Measurements from ENCODE around the gene SLCO4A1. TPM values are rescaled to one million over a fixed set of nuclear protein-coding genes. Genes with fewer than 3 reads are reported as not detected.

SLCO4A1 gene
- total RNA-seq, 1 experiment from 2014 or later, result 48.8 TPM

DNA sequence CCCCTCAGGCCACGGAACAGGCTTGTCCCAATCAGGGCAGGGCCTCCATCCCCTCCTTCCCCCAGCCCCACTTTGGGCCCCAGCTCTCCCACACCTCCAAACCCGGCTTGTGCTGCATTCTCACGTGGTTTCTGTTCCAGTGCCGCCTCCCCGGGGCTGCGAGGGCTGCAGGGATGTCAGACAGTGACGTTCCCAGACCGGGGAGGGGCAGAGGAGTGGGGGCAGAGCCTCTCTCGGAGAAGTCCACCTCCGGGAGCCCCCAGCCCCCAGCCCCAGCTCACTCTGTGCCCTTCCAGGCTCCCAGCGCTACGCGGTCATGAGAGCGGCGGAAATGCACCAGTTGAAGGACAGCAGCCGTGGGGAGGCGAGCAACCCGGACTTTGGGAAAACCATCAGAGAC lies 18.5 kb downstream of the SLCO4A1 start:
- CTCF ChIA-PET, result no interaction called here
- H3K4me1 ChIP-seq (ENCODE audit: insufficient read depth, low read length, poor library complexity, severe bottlenecking), result no peaks in the 10 kb centered on the region
- POLR2A ChIA-PET (ENCODE audit: low non-redundant PET), result no interaction called here
- H3K36me3 ChIP-seq (ENCODE audit: insufficient read depth, low read length, poor library complexity, severe bottlenecking), result no peaks in the 10 kb centered on the region
- H3K9me3 ChIP-seq (ENCODE audit: low read depth, low read length, poor library complexity, severe bottlenecking), result no peaks in the 10 kb centered on the region
- no TSS peak for BruUV-seq (replicated peaks)
- H3K27me3 ChIP-seq (replicated peaks; ENCODE audit: insufficient read depth, low read depth, low read length, poor library complexity), result no peaks in the 10 kb centered on the region
- H3K4me3 ChIP-seq (ENCODE audit: low read depth, low read length, poor library complexity, severe bottlenecking), result no peak overlapping the region
- TF ChIP-seq, protein P1, sequence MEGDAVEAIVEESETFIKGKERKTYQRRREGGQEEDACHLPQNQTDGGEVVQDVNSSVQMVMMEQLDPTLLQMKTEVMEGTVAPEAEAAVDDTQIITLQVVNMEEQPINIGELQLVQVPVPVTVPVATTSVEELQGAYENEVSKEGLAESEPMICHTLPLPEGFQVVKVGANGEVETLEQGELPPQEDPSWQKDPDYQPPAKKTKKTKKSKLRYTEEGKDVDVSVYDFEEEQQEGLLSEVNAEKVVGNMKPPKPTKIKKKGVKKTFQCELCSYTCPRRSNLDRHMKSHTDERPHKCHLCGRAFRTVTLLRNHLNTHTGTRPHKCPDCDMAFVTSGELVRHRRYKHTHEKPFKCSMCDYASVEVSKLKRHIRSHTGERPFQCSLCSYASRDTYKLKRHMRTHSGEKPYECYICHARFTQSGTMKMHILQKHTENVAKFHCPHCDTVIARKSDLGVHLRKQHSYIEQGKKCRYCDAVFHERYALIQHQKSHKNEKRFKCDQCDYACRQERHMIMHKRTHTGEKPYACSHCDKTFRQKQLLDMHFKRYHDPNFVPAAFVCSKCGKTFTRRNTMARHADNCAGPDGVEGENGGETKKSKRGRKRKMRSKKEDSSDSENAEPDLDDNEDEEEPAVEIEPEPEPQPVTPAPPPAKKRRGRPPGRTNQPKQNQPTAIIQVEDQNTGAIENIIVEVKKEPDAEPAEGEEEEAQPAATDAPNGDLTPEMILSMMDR (conservative IDR thresholded peaks at IDR 0.05; ENCODE audit: low read depth, low read length), result no peak
- no peak for TF ChIP-seq EZH2 (IDR thresholded peaks at IDR 0.05; ENCODE audit: borderline replicate concordance, low read depth, low read length, poor library complexity, severe bottlenecking)
- no peak overlapping the region for H3K27ac ChIP-seq (ENCODE audit: low read depth, low read length, poor library complexity, severe bottlenecking)
- intact Hi-C loops (cut with micrococcal nuclease; ENCODE audit: unreplicated experiment), result no loop called here
- no peak for DNase-seq (ENCODE audit: low spot score)

DNA sequence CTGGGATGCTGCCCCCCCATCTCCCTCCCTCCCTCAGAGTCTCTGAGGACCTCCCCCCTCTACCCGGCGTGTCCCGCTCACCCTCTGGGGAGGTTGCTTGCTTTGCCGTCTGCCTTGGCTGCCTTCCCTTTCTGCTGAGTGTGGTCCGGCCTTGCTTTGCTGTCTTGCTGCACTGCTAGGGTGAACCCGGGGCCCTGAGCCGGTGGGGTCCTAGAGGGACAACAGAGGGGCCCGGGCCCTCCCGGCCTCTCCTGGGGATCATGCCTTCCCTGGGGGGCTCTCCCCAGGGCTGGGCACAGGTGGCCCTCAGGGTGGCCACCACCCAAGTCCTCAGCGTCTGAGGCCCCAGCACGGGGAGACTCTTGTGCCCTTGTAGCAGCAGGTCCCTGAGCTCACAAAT lies 19.3 kb downstream of the SLCO4A1 start:
- no TSS peak for BruUV-seq (replicated peaks)
- TF ChIP-seq EZH2 (IDR thresholded peaks at IDR 0.05; ENCODE audit: borderline replicate concordance, low read depth, low read length, poor library complexity, severe bottlenecking), result no peak
- TF ChIP-seq, protein P1 (conservative IDR thresholded peaks at IDR 0.05; ENCODE audit: low read depth, low read length), result no peak
- no peaks in the 10 kb centered on the region for H3K36me3 ChIP-seq (ENCODE audit: insufficient read depth, low read length, poor library complexity, severe bottlenecking)
- intact Hi-C loops (cut with micrococcal nuclease; ENCODE audit: unreplicated experiment), result no loop called here
- DNase-seq (ENCODE audit: low spot score), result no peak
- H3K4me3 ChIP-seq (ENCODE audit: low read depth, low read length, poor library complexity, severe bottlenecking), result no peak overlapping the region
- H3K27ac ChIP-seq (ENCODE audit: low read depth, low read length, poor library complexity, severe bottlenecking), result no peak overlapping the region
- ChIA-PET POLR2A (ENCODE audit: low non-redundant PET) (no interaction called here), CTCF (interaction anchor here (0.5 kb wide), 1 partner anchor 38 kb away, joined by 3 read pairs; no protein-coding TSS in a partner anchor)
- no peaks in the 10 kb centered on the region for H3K27me3 ChIP-seq (replicated peaks; ENCODE audit: insufficient read depth, low read depth, low read length, poor library complexity)
- no peaks in the 10 kb centered on the region for H3K9me3 ChIP-seq (ENCODE audit: low read depth, low read length, poor library complexity, severe bottlenecking)
- H3K4me1 ChIP-seq (ENCODE audit: insufficient read depth, low read length, poor library complexity, severe bottlenecking), result no peaks in the 10 kb centered on the region

DNA sequence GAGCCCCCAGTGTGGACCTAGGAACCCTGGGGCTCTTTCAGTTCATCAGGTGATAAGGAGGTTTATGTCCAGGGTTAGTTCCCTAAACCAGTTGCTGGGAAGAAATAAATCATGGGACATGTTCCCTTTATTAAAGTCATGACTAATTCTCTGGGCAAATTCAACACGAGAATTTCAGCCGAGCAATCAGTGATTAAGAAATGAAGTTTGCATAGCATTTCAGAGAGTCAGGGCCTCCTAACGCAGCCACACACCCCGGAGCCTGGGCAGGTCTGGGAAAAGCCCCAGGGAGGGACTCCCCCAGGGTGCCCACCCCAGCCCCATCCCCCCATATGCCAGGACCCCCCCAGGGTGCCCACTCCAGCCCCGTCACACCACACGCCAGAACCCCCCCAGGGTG lies 20.1 kb downstream of the SLCO4A1 start:
- DNase-seq (ENCODE audit: low spot score), result no peak
- intact Hi-C loops (cut with micrococcal nuclease; ENCODE audit: unreplicated experiment), result no loop called here
- TF ChIP-seq, protein P1 (conservative IDR thresholded peaks at IDR 0.05; ENCODE audit: low read depth, low read length), result no peak
- TF ChIP-seq EZH2 (IDR thresholded peaks at IDR 0.05; ENCODE audit: borderline replicate concordance, low read depth, low read length, poor library complexity, severe bottlenecking), result no peak
- no peaks in the 10 kb centered on the region for H3K9me3 ChIP-seq (ENCODE audit: low read depth, low read length, poor library complexity, severe bottlenecking)
- no peak overlapping the region for H3K27ac ChIP-seq (ENCODE audit: low read depth, low read length, poor library complexity, severe bottlenecking)
- ChIA-PET POLR2A (ENCODE audit: low non-redundant PET) (no interaction called here), CTCF (no interaction called here)
- no peak overlapping the region for H3K4me3 ChIP-seq (ENCODE audit: low read depth, low read length, poor library complexity, severe bottlenecking)
- no peaks in the 10 kb centered on the region for H3K27me3 ChIP-seq (replicated peaks; ENCODE audit: insufficient read depth, low read depth, low read length, poor library complexity)
- H3K36me3 ChIP-seq (ENCODE audit: insufficient read depth, low read length, poor library complexity, severe bottlenecking), result no peaks in the 10 kb centered on the region
- H3K4me1 ChIP-seq (ENCODE audit: insufficient read depth, low read length, poor library complexity, severe bottlenecking), result no peaks in the 10 kb centered on the region
- BruUV-seq (replicated peaks), result no TSS peak
